GM19397 (cell line): ENCODE data around the gene PDLIM4.
A peak's percentile ranks its signal among the peaks of the same experiment; 100 is the strongest.

Experiments used
- ATAC-seq: cut with Tn5 transposase; IDR thresholded peaks from one replicate; pipeline ENCODE4 v1.9.1; 2021; ENCODE audit warnings: mild to moderate bottlenecking, moderate library complexity; ENCODE audit not compliant: unreplicated experiment

The PDLIM4 gene, protein sequence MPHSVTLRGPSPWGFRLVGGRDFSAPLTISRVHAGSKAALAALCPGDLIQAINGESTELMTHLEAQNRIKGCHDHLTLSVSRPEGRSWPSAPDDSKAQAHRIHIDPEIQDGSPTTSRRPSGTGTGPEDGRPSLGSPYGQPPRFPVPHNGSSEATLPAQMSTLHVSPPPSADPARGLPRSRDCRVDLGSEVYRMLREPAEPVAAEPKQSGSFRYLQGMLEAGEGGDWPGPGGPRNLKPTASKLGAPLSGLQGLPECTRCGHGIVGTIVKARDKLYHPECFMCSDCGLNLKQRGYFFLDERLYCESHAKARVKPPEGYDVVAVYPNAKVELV

GRCh38 chr5:132257131-132258101 is at the start of gene PDLIM4:
TSS of gene PDLIM4 (plus strand) at chr5:132257696. CDS start at chr5:132257735, 39 bp downstream.
- no peak for ATAC-seq

DNA sequence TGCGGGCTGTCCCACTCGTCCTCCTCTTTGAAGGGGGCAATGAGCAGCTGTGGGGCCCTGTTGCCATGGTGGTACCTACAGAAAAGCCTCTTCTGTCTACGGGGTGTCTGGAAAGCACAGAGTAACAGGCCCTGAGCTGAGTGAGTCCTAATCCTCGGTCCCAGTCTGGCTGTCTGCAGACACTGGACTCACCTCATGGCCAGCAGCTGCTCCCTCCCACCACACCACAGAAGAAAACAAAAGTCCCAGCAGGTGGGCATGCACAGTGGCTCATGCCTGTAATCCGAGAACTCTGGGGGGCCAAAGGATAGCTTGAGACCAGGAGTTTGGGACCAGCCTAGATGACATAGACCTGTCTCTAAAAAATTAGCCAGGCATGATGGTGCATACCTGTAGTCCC is 49.7 kb upstream of the PDLIM4 start:
- no peak for ATAC-seq

- ATAC-seq = no peak
Measured at GRCh38 chr5:132209131-132209530, 48.4 kb upstream of the PDLIM4 start.

GRCh38 chr5:132209901-132210545 is 47.5 kb upstream of the PDLIM4 start:
- no peak for ATAC-seq

- ATAC-seq = no peak
Measured at GRCh38 chr5:132210944-132211343, 46.6 kb upstream of the PDLIM4 start.

DNA sequence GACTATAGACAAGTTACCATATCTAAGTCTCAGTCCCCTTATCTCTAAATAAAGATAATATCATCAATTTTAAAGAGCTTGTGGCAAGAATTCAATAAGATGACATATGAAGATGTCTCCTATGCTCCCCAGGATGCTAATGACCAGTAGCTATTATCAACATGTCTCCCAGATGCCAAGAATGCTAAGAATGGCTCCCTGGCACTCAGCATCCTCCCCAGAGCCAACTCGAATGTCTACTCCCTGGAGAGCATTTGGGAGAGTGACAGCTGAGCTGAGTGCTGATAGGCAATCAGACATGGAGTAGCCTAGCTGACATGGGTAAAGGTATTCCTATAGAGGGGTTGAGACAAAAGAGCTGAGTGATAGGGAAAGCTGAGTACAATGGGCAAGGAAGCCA is 45.7 kb upstream of the PDLIM4 start:
- ATAC-seq = no peak

DNA sequence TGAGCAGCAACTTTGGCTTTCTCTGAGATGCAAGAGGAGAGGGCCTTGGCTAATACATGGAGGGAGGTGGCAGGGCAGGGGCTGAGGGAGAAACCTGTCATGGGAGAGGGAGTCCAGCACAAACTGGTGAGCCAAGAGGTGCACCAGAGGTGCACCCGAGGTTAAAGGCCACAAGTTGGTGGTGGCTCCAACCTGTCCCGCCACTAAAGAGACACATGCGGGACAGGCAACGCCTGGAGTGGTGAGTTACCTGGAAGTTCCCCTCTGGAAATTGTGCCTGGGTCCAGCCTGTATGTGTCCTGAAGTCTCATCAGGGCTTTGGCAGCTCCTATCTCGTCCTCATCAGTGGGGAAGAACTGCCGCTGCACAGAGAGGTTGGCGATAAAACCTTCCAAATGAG is 43.8 kb upstream of the PDLIM4 start:
- no peak for ATAC-seq

DNA sequence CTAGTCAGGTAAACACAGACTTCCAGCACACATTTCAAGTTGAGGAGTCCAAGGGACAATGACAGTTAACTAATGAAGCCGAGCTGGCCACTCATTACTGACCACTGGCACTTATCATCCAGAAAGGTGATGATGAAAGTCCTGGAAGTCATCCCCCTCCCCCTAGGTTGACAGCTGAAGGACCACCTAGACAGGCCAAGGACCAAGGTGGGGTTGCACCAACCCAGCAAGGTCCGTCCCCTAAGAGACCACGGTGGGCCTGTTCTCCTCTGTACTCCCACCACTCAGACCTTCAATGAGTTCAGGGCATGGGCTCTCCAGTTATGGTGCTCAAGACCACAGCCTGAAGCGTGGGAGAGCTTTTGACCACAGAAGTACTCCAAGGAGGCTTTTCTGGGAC is 43.0 kb upstream of the PDLIM4 start:
- ATAC-seq = no peak

- no peak for ATAC-seq
Measured at GRCh38 chr5:132215329-132215728, 42.2 kb upstream of the PDLIM4 start.

DNA sequence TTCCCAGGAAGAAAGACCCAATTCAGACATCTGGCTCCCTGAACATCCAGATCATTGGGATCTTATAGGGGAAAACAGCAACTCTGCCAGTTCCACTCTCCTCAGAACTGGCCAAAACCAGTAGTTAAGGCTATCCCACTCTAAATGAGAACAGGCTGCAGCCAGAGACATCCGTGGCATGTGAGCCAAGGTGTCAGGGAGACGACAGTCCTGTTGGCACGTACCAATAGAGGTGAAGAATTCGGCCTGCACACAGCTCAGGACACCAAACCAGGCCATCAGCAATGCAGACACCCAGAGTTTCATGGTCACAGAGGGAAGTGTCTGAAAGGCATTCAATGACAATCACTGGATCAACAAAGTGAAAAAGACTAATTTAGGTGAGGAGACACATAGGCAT is 39.2 kb upstream of the PDLIM4 start:
- ATAC-seq = no peak

DNA sequence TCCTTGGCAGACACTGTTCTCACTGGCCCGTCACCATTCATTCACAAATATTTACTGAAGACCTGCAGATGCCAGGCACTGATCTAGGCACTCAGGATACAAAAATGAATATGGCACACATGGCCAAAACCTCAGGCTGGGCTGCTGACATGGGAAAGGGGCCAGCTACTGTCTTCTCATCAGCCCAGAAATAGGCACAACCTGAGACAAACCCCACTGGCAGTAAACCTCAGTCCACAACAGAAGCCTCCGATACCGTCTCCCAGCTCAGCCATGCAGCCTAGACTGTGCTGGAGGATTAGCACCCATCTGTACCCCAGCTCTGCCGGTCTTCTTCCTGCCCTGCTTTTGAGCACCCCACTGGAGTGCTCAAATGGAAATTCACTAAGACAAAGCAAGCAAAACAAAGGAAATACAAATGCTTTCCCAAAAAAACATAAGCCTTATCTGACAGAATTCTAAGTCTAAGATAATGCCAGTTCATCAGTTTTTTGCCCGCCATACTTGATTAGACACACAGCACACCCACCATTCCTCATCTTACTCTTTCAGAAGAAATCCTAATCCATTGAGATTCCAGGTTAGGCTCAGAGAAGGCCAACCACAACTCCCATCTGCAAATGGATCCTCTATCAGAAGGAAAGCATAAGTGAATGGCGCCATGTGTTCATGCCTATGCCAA is 38.1 kb upstream of the PDLIM4 start:
- ATAC-seq = no peak

DNA sequence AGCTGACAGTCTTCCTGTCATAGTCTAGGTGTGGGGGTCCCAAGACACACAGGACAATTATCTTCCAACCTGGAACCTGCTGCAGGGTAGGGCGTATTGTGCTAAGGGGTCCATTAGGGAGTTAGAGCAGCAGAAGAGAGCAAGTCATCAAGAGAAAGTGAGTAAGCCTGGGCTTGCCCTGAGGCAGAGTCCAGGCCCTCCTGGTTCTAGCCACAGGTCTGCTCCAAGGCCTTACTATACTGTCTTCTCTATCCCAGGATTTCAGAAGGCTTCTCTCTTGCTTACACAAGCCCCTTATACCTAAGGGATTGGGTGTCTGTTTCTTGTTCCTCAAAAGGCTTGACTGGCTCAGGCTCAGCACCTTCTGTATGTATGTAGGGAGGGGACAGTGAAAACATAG is 37.5 kb upstream of the PDLIM4 start:
- ATAC-seq = no peak

DNA sequence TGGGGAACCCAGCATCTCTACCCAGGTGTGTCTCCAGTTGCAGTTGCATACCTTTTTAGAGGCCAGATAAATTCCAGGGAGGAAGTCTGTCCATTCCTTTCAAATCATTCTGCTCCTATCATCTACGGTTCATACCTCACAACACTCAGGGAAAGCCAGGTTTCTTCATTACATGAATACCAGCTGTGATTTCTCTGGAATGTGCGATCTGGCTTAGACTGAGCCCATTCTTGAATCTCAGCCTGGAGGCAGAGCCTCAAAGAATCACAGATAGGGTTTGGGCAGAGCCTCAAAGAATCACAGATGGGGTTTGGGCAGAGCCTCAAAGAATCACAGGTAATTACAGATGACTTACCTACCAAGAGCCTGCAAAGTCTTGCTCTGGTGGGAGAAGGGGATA is 37.0 kb upstream of the PDLIM4 start:
- ATAC-seq = no peak

DNA sequence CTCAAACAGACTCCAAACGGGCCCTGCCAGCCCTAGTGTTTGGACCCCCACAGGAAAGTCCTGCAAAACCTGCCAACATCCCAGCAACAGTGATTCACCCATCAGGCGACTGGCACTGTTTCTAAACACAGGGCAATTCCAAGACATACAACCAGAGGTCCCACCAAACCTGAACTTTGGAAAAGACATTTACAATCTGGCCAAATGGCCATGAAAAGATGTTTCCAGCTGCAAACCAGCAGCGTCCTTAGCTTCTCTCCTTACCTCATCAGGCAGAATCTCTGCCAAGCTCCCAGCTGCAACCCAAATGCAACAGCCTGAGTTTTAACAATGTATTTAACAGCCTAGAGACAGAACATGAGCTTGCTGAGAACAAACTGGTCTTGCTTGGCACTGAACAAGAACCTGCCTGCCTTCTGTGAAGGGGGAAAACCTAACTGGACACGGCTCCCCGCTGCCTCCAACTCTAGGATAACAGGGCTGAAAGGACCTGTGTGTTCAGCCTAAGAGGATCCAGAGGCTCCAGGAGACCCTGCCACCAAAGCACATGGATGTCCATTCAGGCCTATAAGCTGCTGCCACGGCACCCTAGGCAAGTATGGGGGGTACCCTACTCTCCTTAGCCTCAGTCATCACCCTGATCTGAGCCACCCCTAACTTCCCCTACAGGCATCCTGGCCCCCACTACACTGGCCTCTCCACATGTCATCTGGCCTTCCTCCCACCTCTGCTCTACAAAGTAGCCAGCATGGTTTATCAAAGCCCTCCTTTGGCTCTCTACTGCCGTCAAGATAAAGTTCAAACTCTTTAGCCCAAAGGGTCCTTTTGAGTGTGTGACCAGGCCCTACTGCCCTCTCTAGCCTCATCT is 35.5 kb upstream of the PDLIM4 start:
- no peak for ATAC-seq

DNA sequence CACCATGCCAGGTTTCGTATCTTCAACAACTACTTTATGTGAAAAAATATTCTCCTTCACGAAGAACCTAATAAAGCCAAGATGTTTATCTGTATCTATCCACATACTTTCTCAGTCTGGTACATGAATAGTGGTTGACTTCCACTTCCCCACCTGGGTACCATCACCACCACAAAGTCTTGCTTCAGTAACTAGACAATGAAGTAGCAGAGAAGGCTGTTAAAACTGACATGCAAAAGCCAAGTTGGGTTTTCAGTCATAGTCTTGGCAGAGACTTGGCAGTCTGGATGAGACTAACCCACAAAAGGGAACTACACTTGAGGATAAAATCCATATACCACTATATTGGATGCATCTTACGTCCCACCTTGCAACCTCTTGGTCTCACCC is 34.9 kb upstream of the PDLIM4 start:
- peak; percentile 58 for ATAC-seq

DNA sequence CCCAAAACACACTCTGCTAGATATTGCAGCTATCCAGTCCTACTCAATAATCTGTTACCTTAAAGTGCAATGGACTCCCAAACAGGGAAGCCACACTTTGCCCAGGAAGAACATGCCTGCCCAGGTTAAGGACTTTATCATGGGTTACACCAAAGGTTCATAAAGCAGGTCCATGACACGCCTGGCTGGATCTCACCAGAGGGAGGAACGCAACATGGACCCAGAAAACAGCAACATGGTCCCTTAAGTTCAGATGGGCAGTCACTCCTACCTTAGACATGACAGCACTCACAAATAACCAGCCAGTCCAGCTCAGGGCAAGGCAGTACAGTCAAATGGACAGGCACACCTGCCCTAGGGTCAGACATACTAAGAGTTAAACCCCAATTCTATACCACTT is 33.6 kb upstream of the PDLIM4 start:
- no peak for ATAC-seq

GRCh38 chr5:132224716-132225115 is 32.8 kb upstream of the PDLIM4 start:
- ATAC-seq = no peak

GRCh38 chr5:132225165-132226032 is 32.1 kb upstream of the PDLIM4 start:
- no peak for ATAC-seq
